Transverse colon (tissue), 4 donors: ENCODE measurements around the gene PTPRN2. TPM values are rescaled to one million over a fixed set of nuclear protein-coding genes. Genes with fewer than 3 reads are reported as not detected.

Experiments
- DNase-seq: peaks from one replicate; pipeline ENCODE4 v3.0.0-alpha.2; 2019
- H3K27ac ChIP-seq, 4 donors: fragments of 200-600 bp; sonication (generic); 2 replicates each; pipeline ENCODE4 v1.5.1; 2016 to 2018; ENCODE audit warnings: inconsistent platforms in 4 of 4
- H3K27me3 ChIP-seq: fragments of 200-600 bp; sonication (generic); 2 replicates; pipeline ENCODE4 v1.5.1; 2017; ENCODE audit warnings: inconsistent platforms
- H3K36me3 ChIP-seq, 4 donors: fragments of 200-600 bp; sonication (generic); 2 replicates each; pipeline ENCODE4 v1.5.1; 2017 to 2019; ENCODE audit warnings: inconsistent platforms in 4 of 4
- H3K4me1 ChIP-seq, 4 donors: fragments of 200-600 bp; sonication (generic); 2 replicates each; pipeline ENCODE4 v1.5.1; 2017 to 2020; ENCODE audit warnings: inconsistent platforms in 4 of 4
- H3K4me3 ChIP-seq, 4 donors: fragments of 200-600 bp; sonication (generic); 1 replicate in 1 of 4; 2 replicates in 3 of 4; pipeline versions ENCODE4 v1.5.1 to v1.6.1; 2017 to 2019; ENCODE audit warnings: inconsistent platforms in 4 of 4
- H3K9me3 ChIP-seq, 2 donors: fragments of 200-600 bp; sonication (generic); 2 replicates each; pipeline ENCODE4 v1.5.1; 2017 to 2019; ENCODE audit warnings: inconsistent platforms in 2 of 2
- CTCF ChIP-seq, 5 experiments: fragments of 200-600 bp in 3 of 5; fragments of 450-650 bp in 2 of 5; sonication (generic) in 3 of 5; IDR thresholded peaks; 1 replicate in 2 of 5; 2 replicates in 3 of 5; pipeline ENCODE4 v1.5.1; 2016 to 2017; ENCODE audit warnings: antibody characterized with exemption in 5 of 5, inconsistent platforms in 3 of 5, mild to moderate bottlenecking in 2 of 5, moderate library complexity in 1 of 5
- EP300 ChIP-seq: sonication (generic); formaldehyde crosslinking; IDR thresholded peaks from one replicate; pipeline ENCODE4 v1.6.1; 2017; ENCODE audit warnings: antibody characterized with exemption, low read depth
- POLR2A ChIP-seq: fragments of 450-650 bp; IDR thresholded peaks from one replicate; pipeline ENCODE4 v1.6.1; 2016; ENCODE audit warnings: antibody characterized with exemption, mild to moderate bottlenecking, moderate library complexity
- POLR2AphosphoS5 ChIP-seq, 3 donors: sonication (generic); formaldehyde crosslinking; IDR thresholded peaks; one replicate each; pipeline ENCODE4 v1.6.1; 2016; ENCODE audit warnings: antibody characterized with exemption in 3 of 3
- WGBS, 2 donors: methylation state at CpG; one replicate each; pipeline ENCODE4 v1.1.5; 2018; ENCODE audit warnings: low coverage in 1 of 2; 5-methylcytosine and 5-hydroxymethylcytosine counted together
- in situ Hi-C, 4 donors: fragments of 200-750 bp; cut with MboI; loops; one replicate each; pipeline versions ENCODE4 v1.15.0 to v1.15.1; 2017; ENCODE audit warnings: low sequenced_read_pairs in 3 of 4, low pct_ligation_motif_present in 1 of 4, low pct_unique_long_range_greater_than_20kb in 1 of 4
- intact Hi-C: fragments of 100-400 bp; cut with DNase I; formaldehyde crosslinking; loops from one replicate; pipeline ENCODE4 v1.15.1; 2023; ENCODE audit warnings: low total_unique reads
- total RNA-seq, 4 donors: library from RNA; depleted of rRNA; stranded (reverse); fragments of >200 nt; gene quantifications; one replicate each; pipeline ENCODE4 v1.1.0, GENCODE V29; 2016

The PTPRN2 gene
- total RNA-seq, 4 donors from 2014 or later = 15.4 to 31.1 (median 21.8) TPM

- no peaks in the 10 kb centered on the region for H3K36me3 ChIP-seq
- DNase-seq = no peak
- H3K27me3 ChIP-seq = no peaks in the 10 kb centered on the region
- TF ChIP-seq CTCF (IDR thresholded peaks at IDR 0.05) (no peak), POLR2AphosphoS5 (IDR thresholded peaks at IDR 0.05) (no peak), EP300 (no peak), POLR2A (no peak)
- intact Hi-C loops (no loop called here), in situ Hi-C loops (no loop called here)
- H3K9me3 ChIP-seq = no peaks in the 10 kb centered on the region
- no peak overlapping the region for H3K4me3 ChIP-seq
- no peak overlapping the region for H3K27ac ChIP-seq
- 94 to 95% methylated on average over 5 of the region's 5 CpGs for WGBS, 2 donors
- H3K4me1 ChIP-seq = no peaks in the 10 kb centered on the region
Observed at GRCh38 chr7:157803906-157804305, 783.7 kb downstream of the PTPRN2 start.

GRCh38 chr7:157801971-157802675 is 785.5 kb downstream of the PTPRN2 start:
- Histone ChIP-seq H3K4me3 (no peak overlapping the region), H3K27me3 (no peaks in the 10 kb centered on the region), H3K36me3 (no peaks in the 10 kb centered on the region), H3K9me3 (no peaks in the 10 kb centered on the region), H3K4me1 (no peaks in the 10 kb centered on the region), H3K27ac (no peak overlapping the region)
- intact Hi-C loops (no loop called here), in situ Hi-C loops (no loop called here)
- DNase-seq = no peak
- WGBS, 2 donors = 95% methylated on average over 19 to 42 of the region's 42 CpGs
- TF ChIP-seq CTCF (IDR thresholded peaks at IDR 0.05) = no peak
- no peak for TF ChIP-seq POLR2A
- no peak for TF ChIP-seq EP300
- TF ChIP-seq POLR2AphosphoS5 (IDR thresholded peaks at IDR 0.05) = no peak

GRCh38 chr7:157801113-157801512 is 786.5 kb downstream of the PTPRN2 start:
- no peak for TF ChIP-seq POLR2A
- no peak for TF ChIP-seq EP300
- no peak for TF ChIP-seq CTCF (IDR thresholded peaks at IDR 0.05)
- no peak for TF ChIP-seq POLR2AphosphoS5 (IDR thresholded peaks at IDR 0.05)
- 75 to 90% methylated on average over 4 to 21 of the region's 21 CpGs for WGBS, 2 donors
- in situ Hi-C loops (no loop called here), intact Hi-C loops (no loop called here)
- Histone ChIP-seq H3K4me3 (no peak overlapping the region), H3K27me3 (no peaks in the 10 kb centered on the region), H3K4me1 (no peaks in the 10 kb centered on the region), H3K27ac (no peak overlapping the region), H3K9me3 (no peaks in the 10 kb centered on the region), H3K36me3 (no peaks in the 10 kb centered on the region)
- no peak for DNase-seq

- Histone ChIP-seq H3K4me1 (no peaks in the 10 kb centered on the region), H3K4me3 (no peak overlapping the region), H3K36me3 (no peaks in the 10 kb centered on the region), H3K9me3 (no peaks in the 10 kb centered on the region), H3K27ac (no peak overlapping the region), H3K27me3 (no peaks in the 10 kb centered on the region)
- WGBS, 2 donors = 95 to 97% methylated on average over 15 of the region's 15 CpGs
- in situ Hi-C loops = no loop called here
- TF ChIP-seq POLR2AphosphoS5 (IDR thresholded peaks at IDR 0.05) = no peak
- TF ChIP-seq EP300 = no peak
- no peak for TF ChIP-seq CTCF (IDR thresholded peaks at IDR 0.05)
- no peak for TF ChIP-seq POLR2A
- no peak for DNase-seq
- intact Hi-C loops = no loop called here
Observed at GRCh38 chr7:157800281-157800680, 787.3 kb downstream of the PTPRN2 start.
